ENCODE data around the gene COL20A1.

Gene COL20A1

GRCh38 chr20:63351811-63352591 lies 59.0 kb downstream of the COL20A1 start:
- DNase-seq, result no peak

- no peak for DNase-seq
Measured at GRCh38 chr20:63352811-63353221, 59.8 kb downstream of the COL20A1 start.

- DNase-seq, result no peak
Measured at GRCh38 chr20:63354636-63355350, 61.8 kb downstream of the COL20A1 start.

GRCh38 chr20:63355781-63356295 lies 62.9 kb downstream of the COL20A1 start:
- DNase-seq, result no peak

- no peak for DNase-seq
Measured at GRCh38 chr20:63356511-63356910, 63.5 kb downstream of the COL20A1 start.

- no peak for DNase-seq
Measured at GRCh38 chr20:63356931-63357879, 64.2 kb downstream of the COL20A1 start.

- no peak for DNase-seq
Measured at GRCh38 chr20:63357921-63358905, 65.2 kb downstream of the COL20A1 start.

GRCh38 chr20:63359164-63359934 lies 66.4 kb downstream of the COL20A1 start:
- no peak for DNase-seq

GRCh38 chr20:63359937-63360849 lies 67.2 kb downstream of the COL20A1 start:
- no peak for DNase-seq

GRCh38 chr20:63360850-63361518 lies 68.0 kb downstream of the COL20A1 start, which contains the start of gene CHRNA4:
Gene CHRNA4 (minus strand): TSS chr20:63361349. CDS start chr20:63361165, 184 bp downstream.
- DNase-seq, result no peak

- DNase-seq, result no peak
Measured at GRCh38 chr20:63361519-63362435, 68.8 kb downstream of the COL20A1 start.

GRCh38 chr20:63362436-63363009 lies 69.5 kb downstream of the COL20A1 start:
- DNase-seq, result no peak

- DNase-seq, result no peak
Measured at GRCh38 chr20:63363013-63363957, 70.3 kb downstream of the COL20A1 start.

- DNase-seq, result no peak
Measured at GRCh38 chr20:63363981-63364561, 71.1 kb downstream of the COL20A1 start.

GRCh38 chr20:63364801-63365585 lies 72.0 kb downstream of the COL20A1 start:
- DNase-seq, result no peak
